Left lung (tissue), 10 donors: ENCODE data around the gene MYPOP. TPM values are rescaled to one million over a fixed set of nuclear protein-coding genes. Genes with fewer than 3 reads are reported as not detected.

ENCODE experiments used
- ATAC-seq: fragments of 200-7000 bp; cut with Tn5 transposase; one replicate; pipeline ENCODE4 v1.9.1; 2020; ENCODE audit warnings: moderate library complexity
- DNase-seq, 4 donors: peaks; one replicate each; pipeline ENCODE4 v3.0.0-alpha.2; 2013 to 2020
- H3K27ac ChIP-seq, 2 donors: fragments of 200-600 bp; sonication (generic) in 1 of 2; one replicate each; pipeline versions ENCODE4 v1.5.0 to v1.8.0; 2020 to 2021
- H3K27me3 ChIP-seq, 2 donors: fragments of 200-600 bp; sonication (generic) in 1 of 2; one replicate each; pipeline versions ENCODE4 v1.5.0 to v1.8.0; 2020 to 2021
- H3K36me3 ChIP-seq, 2 donors: fragments of 200-600 bp; sonication (generic) in 1 of 2; one replicate each; pipeline versions ENCODE4 v1.5.0 to v1.8.0; 2020 to 2021
- H3K4me1 ChIP-seq, 2 donors: fragments of 200-600 bp; one replicate each; pipeline ENCODE4 v1.8.0; 2021
- H3K4me3 ChIP-seq, 2 donors: fragments of 200-600 bp; sonication (generic) in 1 of 2; one replicate each; pipeline versions ENCODE4 v1.5.0 to v1.8.0; 2020 to 2021; ENCODE audit warnings: mild to moderate bottlenecking in 1 of 2
- H3K9me3 ChIP-seq, 2 donors: fragments of 200-600 bp; sonication (generic) in 1 of 2; one replicate each; pipeline versions ENCODE4 v1.5.0 to v1.8.0; 2020 to 2021
- intact Hi-C, 2 donors: fragments of 100-400 bp; cut with DNase I; formaldehyde crosslinking; loops; one replicate each; pipeline versions ENCODE4 v1.11.2 to v1.14.2; 2022
- polyA plus RNA-seq, 6 donors: library from polyadenylated mRNA; unstranded; fragments of 120-200 nt; gene quantifications; one replicate each; pipeline ENCODE4 v1.2.1, GENCODE V29; 2013; ENCODE audit not compliant: insufficient read length in 6 of 6
- total RNA-seq, 2 donors: library from RNA; stranded (reverse); fragmentation: NEBNext Ultra II Directional; extraction: Animal tissue kit (Norgen Biotek cat#: 25700); gene quantifications; one replicate each; pipeline ENCODE4 v1.2.1, GENCODE V29; 2021
- TF ChIP-seq, protein P1 (sequence below), 2 donors: fragments of 200-600 bp; sonication (generic) in 1 of 2; IDR thresholded peaks; one replicate each; pipeline versions ENCODE4 v1.5.0 to v1.8.0; 2021; ENCODE audit warnings: antibody characterized with exemption in 2 of 2
- donor health status: DM: no; HTN: yes; CAD: no.
- donor health status: DM: no; HTN: no; CAD: no.

The MYPOP gene
- total and polyA plus RNA-seq, 8 donors = 3.6 to 8.7 (median 5.3) TPM

DNA sequence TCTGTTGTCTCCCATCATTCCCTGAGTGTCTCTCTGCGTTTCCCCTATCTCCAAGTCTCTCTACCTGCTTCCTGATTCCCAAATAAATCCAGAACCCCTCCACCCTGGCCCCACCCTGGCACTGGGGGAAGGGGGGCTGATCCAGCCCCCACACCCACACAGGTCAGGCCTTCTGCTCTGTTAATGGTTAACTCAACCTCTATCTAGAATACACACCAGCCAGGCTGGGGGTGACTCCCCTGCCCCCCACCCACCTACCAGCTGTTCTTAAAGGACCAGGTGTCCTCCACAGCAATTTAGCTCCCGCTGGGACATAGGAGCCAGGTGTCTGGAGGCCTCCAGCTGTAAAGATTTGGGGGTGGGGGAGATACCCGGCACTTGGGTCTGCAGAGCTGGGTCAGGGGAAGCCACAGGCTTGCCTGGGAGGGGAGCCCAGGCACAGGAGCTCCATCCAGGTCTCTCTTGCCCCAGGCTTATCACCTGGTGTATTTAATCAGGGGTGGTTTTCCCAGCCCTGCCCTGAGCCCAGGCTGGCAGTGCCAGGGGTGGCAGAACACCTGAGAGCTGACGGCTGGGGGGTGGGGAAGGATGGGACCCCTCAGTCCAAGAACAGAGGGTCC, 20.4 kb downstream of the MYPOP start:
- Histone ChIP-seq H3K4me3 (peak overlapping the region; percentile 8 to 23), H3K36me3 (peaks cover 0 to 8% of the 10 kb centered on the region in 2 donors), H3K9me3 (no peaks in the 10 kb centered on the region), H3K27ac (peak overlapping the region; percentile 9 to 48), H3K4me1 (peaks cover 33 to 40% of the 10 kb centered on the region in 2 donors), H3K27me3 (peaks cover 0 to 16% of the 10 kb centered on the region in 2 donors)
- TF ChIP-seq, protein P1, sequence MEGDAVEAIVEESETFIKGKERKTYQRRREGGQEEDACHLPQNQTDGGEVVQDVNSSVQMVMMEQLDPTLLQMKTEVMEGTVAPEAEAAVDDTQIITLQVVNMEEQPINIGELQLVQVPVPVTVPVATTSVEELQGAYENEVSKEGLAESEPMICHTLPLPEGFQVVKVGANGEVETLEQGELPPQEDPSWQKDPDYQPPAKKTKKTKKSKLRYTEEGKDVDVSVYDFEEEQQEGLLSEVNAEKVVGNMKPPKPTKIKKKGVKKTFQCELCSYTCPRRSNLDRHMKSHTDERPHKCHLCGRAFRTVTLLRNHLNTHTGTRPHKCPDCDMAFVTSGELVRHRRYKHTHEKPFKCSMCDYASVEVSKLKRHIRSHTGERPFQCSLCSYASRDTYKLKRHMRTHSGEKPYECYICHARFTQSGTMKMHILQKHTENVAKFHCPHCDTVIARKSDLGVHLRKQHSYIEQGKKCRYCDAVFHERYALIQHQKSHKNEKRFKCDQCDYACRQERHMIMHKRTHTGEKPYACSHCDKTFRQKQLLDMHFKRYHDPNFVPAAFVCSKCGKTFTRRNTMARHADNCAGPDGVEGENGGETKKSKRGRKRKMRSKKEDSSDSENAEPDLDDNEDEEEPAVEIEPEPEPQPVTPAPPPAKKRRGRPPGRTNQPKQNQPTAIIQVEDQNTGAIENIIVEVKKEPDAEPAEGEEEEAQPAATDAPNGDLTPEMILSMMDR (IDR thresholded peaks at IDR 0.05) = no peak
- DNase-seq (peak in 2 of 4 donors; percentile 55 to 58), ATAC-seq (peak; percentile 1)
- intact Hi-C loops = no loop called here

DNA sequence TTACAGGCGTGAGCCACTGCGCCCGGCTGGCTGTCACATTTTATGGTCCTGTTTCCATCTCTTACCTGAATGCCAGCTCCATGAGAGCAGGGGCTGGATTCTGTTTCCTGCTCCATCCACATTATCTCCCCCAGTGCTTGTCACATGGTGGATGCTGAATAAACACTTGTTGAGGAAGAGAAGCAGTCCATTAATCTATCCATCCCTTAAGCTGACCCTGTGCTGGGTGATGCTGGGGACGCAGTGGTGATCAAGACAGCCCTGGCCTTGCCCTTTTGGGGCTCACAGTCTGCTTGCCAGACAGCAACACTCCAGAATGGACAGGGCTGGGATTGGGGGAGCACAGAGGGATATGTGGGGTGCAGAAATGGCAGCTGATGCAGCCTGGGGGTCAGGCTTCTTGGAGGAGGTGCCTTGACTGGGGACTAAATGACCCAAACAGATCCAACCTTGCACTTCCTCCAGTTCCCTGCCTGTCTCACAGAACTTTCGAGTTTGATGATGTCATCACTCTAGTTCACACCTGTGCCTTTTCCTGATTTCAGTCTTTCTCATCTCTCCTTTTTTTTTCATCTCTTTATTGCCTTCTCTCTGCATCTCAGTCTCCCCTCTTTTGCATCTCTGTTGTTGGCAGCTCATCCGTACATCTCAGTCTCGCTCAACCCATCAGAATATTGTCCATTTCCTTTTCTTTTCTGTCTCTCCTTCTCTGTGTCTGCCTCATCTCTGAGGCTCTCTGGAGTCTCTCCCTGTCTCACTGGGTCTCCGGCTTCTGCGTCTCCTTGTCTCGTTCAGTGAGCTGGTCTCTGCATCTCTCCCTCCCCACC, 21.1 kb downstream of the MYPOP start:
- intact Hi-C loops = no loop called here
- Histone ChIP-seq H3K4me3 (no peak overlapping the region), H3K36me3 (peaks cover 0 to 8% of the 10 kb centered on the region in 2 donors), H3K27ac (no peak overlapping the region), H3K27me3 (peaks cover 0 to 24% of the 10 kb centered on the region in 2 donors), H3K9me3 (no peaks in the 10 kb centered on the region), H3K4me1 (peaks cover 39 to 43% of the 10 kb centered on the region in 2 donors)
- TF ChIP-seq, protein P1 (IDR thresholded peaks at IDR 0.05) = no peak
- DNase-seq (no peak), ATAC-seq (no peak)

DNA sequence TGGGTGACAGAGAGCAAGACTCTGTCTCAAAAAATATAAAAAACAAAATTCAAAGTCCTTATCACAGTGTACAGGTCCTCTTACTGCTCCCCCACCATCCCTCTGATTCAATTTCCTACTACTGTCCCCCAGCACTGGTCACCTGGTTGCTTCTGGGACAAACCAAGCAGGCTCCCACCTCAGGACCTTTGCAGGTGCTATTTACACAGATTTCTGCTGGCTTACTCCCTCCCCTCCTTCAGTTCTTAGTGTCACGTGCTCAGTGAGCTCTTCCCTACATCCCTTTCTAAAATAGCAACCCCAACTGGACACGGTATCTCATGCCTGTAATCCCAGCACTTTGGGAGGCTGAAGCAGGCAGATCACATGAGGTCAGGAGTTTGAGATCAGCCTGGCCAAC, 22.4 kb downstream of the MYPOP start:
- DNase-seq = no peak
- Histone ChIP-seq H3K4me1 (peaks cover 36% of the 10 kb centered on the region in 2 donors), H3K27me3 (peaks cover 0 to 35% of the 10 kb centered on the region in 2 donors), H3K27ac (no peak overlapping the region), H3K9me3 (no peaks in the 10 kb centered on the region), H3K4me3 (no peak overlapping the region), H3K36me3 (peaks cover 0 to 8% of the 10 kb centered on the region in 2 donors)
- TF ChIP-seq, protein P1 (IDR thresholded peaks at IDR 0.05) = no peak
- no peak for ATAC-seq
- intact Hi-C loops = no loop called here

GRCh38 chr19:45879055-45879454, 23.4 kb downstream of the MYPOP start:
- TF ChIP-seq, protein P1 (IDR thresholded peaks at IDR 0.05) = no peak
- DNase-seq = peak in 1 of 4 donors; percentile 64
- no peak for ATAC-seq
- no peak overlapping the region for H3K27ac ChIP-seq
- intact Hi-C loops = no loop called here
- peaks cover 0 to 4% of the 10 kb centered on the region in 2 donors for H3K36me3 ChIP-seq
- no peaks in the 10 kb centered on the region for H3K9me3 ChIP-seq
- H3K4me3 ChIP-seq = no peak overlapping the region
- H3K4me1 ChIP-seq = peaks cover 26 to 27% of the 10 kb centered on the region in 2 donors
- peaks cover 0 to 35% of the 10 kb centered on the region in 2 donors for H3K27me3 ChIP-seq
